Measurements from ENCODE around the gene ZNF410.
"Not testable (repeated sequence)": the region's sequence is repeated elsewhere in the genome, so short reads cannot be mapped to it uniquely, and the experiment has no call there.

The ZNF410 gene, protein sequence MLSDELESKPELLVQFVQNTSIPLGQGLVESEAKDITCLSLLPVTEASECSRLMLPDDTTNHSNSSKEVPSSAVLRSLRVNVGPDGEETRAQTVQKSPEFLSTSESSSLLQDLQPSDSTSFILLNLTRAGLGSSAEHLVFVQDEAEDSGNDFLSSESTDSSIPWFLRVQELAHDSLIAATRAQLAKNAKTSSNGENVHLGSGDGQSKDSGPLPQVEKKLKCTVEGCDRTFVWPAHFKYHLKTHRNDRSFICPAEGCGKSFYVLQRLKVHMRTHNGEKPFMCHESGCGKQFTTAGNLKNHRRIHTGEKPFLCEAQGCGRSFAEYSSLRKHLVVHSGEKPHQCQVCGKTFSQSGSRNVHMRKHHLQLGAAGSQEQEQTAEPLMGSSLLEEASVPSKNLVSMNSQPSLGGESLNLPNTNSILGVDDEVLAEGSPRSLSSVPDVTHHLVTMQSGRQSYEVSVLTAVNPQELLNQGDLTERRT

DNA sequence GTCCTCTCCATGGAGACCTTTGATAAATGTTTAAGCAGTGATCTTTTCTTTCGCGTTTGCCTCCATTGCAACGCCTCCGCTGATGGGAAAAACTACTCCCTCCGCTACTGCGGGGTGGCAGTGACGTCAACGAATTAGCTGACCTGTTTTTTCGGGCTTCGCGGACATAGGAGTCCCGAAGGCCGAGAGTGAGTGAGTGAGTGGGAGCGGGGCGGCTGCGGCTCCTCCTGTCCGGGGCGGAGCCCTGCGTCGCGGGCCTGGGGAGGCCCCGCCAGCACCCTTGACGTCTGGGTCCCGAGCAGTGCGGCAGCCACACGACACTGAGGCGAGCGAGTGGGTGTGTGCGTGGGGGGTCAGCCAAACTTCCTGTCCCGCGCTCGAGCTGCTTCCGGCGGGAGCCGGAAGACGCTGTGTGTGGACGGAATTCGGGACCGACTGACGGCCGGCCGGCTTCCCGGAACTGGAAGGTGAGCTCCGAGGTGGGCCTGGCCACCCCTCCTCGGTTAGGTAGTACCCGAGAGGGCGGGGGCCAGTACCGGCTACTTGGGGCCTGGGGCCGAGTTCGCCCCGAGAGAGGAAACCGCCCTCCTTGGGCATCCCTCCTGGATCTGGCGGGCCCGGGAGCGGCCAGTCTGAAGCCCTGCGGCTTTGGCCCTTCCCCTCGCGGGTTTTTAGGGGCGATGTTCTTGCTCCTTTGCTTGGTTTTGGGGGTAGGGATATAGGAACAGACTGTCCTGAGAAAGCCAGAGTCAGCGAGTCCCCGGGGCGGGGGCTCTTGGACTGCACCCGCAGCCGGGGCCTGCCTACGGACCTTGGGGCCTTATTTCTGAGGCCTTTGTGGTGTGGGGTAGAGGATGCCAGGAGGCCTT is at the start of gene ZNF410:
Gene ZNF410 (plus strand): TSS at position 411 of the 869 bp plus-strand sequence. CDS start 5,317 bp downstream, outside the sequence.
- H3K27ac ChIP-seq: peak within 1 kb of the TSS; percentile 85
- no peaks in the 10 kb centered on the region for H3K27me3 ChIP-seq
- peak within 1 kb of the TSS; percentile 82 for H3K4me2 ChIP-seq
- H3K4me1 ChIP-seq: peaks cover 39% of the 10 kb centered on the region
- no peak for TF ChIP-seq Cebpa-rat (IDR thresholded peaks at IDR 0.05)
- peaks cover 6% of the 10 kb centered on the region; the same call in 1 of the 2 replicates for H3K36me3 ChIP-seq
- peaks cover 49% of the 10 kb centered on the region for H4K20me1 ChIP-seq
- peak within 1 kb of the TSS; percentile 82 for H3K4me3 ChIP-seq
- peak within 1 kb of the TSS; percentile 88 for H3K9ac ChIP-seq
- H3K9me3 ChIP-seq: no peaks in the 10 kb centered on the region

DNA sequence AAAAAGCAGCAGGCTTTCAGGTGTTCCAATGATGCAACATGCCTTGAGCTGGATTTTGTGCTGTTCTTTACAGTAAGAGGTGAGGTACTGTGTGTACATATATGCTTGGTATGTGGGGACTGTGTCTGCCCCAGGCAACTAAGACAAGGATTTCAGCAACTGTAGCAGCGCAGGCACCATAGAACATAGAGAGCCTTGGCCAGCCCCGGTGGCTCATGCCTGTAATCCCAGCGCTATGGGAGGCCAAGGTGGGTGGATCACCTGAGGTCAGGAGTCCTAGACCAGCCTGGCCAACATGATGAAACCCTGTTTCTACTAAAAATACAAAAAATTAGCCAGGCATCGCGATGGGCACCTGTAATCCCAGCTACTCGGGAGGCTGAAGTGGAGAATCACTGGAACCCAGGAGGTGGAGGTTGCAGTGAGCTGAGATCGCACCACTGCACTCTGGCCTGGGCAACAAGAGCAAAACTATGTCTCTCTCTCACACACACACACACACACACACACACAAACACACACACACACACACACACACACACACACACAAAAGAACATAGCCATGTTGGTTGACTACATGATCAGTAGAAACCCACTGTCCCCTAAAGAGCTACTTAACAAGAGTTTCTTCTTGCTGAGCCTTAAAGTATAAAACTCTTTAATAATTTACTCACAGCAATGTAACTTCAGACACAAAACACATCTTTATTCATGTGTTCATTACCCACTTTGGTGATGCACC is 48.2 kb upstream of the ZNF410 start:
- not testable (repeated sequence) for H4K20me1 ChIP-seq, H3K27ac ChIP-seq, H3K36me3 ChIP-seq, H3K4me2 ChIP-seq, H3K27me3 ChIP-seq, H3K4me1 ChIP-seq, H3K9me3 ChIP-seq, H3K4me3 ChIP-seq, H3K9ac ChIP-seq

DNA sequence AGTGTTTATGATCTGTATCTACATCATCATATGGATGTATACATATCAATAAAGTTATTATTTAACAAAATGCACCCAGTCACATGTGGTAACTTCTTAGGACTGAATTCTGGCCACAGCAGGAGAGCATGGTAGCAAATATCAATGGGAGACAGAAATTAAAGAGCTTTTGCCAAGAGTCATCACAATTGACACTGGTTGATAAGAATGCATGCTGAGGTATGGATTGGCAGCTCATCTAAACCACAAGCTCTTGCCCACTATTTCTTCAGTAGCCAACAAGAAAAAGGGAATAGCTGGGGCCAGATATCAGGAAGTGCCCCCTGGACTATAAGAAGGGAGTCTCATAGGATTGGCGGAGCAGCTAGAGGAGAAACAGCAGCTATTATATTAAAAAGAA is 44.5 kb upstream of the ZNF410 start:
- no peak for TF ChIP-seq Cebpa-rat (IDR thresholded peaks at IDR 0.05)
- Histone ChIP-seq H3K27me3 (no peaks in the 10 kb centered on the region), H3K4me1 (no peaks in the 10 kb centered on the region), H3K4me2 (no peak overlapping the region), H3K4me3 (no peak overlapping the region), H3K27ac (no peak overlapping the region), H3K9me3 (0 out of 2 replicates have a peak, but pooled peaks cover 5% of the 10 kb centered on the region), H3K9ac (no peak overlapping the region), H3K36me3 (no peaks in the 10 kb centered on the region), H4K20me1 (no peaks in the 10 kb centered on the region)

DNA sequence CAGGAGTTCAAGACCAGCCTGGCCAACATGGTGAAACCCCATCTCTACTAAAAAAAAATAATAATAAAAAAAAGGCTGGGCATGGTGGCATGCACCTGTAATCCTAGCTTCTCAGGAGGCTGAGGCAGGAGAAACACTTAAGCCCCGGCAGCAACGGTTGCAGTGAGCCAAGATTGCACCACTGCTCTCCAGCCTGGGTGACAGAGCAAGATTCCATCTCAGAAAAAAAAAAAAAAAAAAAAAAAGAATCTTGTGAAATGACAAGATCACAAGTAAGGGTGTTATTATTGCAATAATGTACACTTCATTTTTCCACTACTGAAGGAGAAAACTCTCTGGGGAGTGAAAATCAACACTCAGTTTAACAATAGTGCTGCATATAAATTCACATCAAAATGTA is 43.8 kb upstream of the ZNF410 start:
- no peak for TF ChIP-seq Cebpa-rat (IDR thresholded peaks at IDR 0.05)

DNA sequence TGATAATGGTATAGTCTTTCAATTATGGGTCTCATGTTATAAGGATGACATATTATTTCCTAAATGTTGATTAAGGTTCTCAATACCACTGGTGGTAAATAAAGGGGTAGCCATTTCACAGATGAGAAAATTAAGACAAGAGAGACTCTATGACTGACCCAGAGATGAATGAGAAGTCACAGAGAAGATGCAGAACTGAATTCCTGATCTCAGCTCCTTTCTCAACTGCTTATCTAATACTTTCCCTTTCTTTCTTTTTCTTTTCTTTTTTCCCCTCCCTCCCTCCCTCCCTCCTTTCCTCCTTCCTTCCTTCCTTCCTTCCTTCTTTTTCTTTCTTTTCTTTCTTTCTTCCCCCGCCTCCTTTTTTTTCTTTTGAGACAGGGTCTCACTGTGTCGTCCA is 43.4 kb upstream of the ZNF410 start:
- Histone ChIP-seq H3K36me3 (no peaks in the 10 kb centered on the region), H3K9ac (no peak overlapping the region), H3K27me3 (no peaks in the 10 kb centered on the region), H3K9me3 (0 out of 2 replicates have a peak, but pooled peaks cover 5% of the 10 kb centered on the region), H3K4me1 (no peaks in the 10 kb centered on the region), H3K4me3 (no peak overlapping the region), H3K27ac (no peak overlapping the region), H4K20me1 (no peaks in the 10 kb centered on the region), H3K4me2 (no peak overlapping the region)
- no peak for TF ChIP-seq Cebpa-rat (IDR thresholded peaks at IDR 0.05)

More for the DNA sequence above, 43.8 kb upstream of the ZNF410 start:
- H4K20me1 ChIP-seq: no peaks in the 10 kb centered on the region
- no peak overlapping the region for H3K9ac ChIP-seq
- no peak overlapping the region for H3K4me2 ChIP-seq
- 0 out of 2 replicates have a peak, but pooled peaks cover 5% of the 10 kb centered on the region for H3K9me3 ChIP-seq
- no peaks in the 10 kb centered on the region for H3K4me1 ChIP-seq
- no peak overlapping the region for H3K4me3 ChIP-seq
- no peaks in the 10 kb centered on the region for H3K36me3 ChIP-seq
- H3K27ac ChIP-seq: no peak overlapping the region
- H3K27me3 ChIP-seq: no peaks in the 10 kb centered on the region

DNA sequence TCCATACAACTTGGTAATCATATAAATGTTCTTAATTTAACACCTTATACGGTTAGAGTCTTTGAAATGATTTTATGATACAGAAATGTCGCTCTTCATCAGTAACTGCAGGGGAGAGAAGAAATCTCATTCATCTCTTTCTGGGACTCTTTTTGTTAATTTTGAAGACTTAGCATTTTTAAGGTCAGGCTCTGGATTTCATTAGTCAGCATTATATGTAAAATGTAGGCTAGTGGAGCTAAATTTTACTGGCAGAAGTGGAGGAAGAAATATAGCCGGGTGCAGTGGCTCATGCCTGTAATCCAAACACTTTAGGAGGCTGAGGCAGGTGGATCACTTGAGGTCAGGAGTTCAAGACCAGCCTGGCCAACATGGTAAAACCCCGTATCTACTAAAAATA is 39.7 kb upstream of the ZNF410 start:
- Histone ChIP-seq H3K27ac (no peak overlapping the region), H3K27me3 (no peaks in the 10 kb centered on the region; the same call in 1 of the 2 replicates), H3K36me3 (no peaks in the 10 kb centered on the region), H3K4me1 (peaks cover 6% of the 10 kb centered on the region), H3K9ac (no peak overlapping the region), H3K9me3 (0 out of 2 replicates have a peak, but pooled peaks cover 5% of the 10 kb centered on the region), H3K4me2 (no peak overlapping the region), H4K20me1 (no peaks in the 10 kb centered on the region), H3K4me3 (no peak overlapping the region)
- no peak for TF ChIP-seq Cebpa-rat (IDR thresholded peaks at IDR 0.05)

DNA sequence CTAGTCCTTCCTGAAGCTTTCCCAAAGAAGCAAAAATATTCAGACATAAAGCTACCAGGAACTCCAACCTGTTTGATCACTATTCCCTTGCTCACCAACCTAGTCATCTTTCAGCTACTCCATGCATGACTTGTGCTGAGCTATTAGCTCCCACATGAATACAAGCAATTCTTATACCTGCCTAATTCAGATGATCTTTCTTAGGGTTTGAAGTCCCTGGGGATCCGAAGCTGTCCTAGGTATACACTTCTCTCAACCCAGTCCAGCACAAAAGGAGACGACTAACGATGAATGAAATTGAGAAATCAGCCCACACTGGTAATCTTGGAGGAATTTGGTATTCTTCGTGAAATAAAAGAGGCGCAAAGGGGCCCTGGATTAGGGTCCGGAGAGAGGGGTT is 35.7 kb upstream of the ZNF410 start:
- peaks cover 16% of the 10 kb centered on the region for H3K4me1 ChIP-seq
- H3K27ac ChIP-seq: no peak overlapping the region
- no peaks in the 10 kb centered on the region; the same call in 1 of the 2 replicates for H3K27me3 ChIP-seq
- peak overlapping the region; percentile 86 for H3K4me2 ChIP-seq
- 0 out of 2 replicates have a peak, but pooled peaks cover 2% of the 10 kb centered on the region for H3K9me3 ChIP-seq
- H3K9ac ChIP-seq: no peak overlapping the region; the same call in 1 of the 2 replicates
- no peak for TF ChIP-seq Cebpa-rat (IDR thresholded peaks at IDR 0.05)
- peak overlapping the region; percentile 71; the same call in 1 of the 2 replicates for H3K4me3 ChIP-seq
- no peaks in the 10 kb centered on the region for H4K20me1 ChIP-seq
- H3K36me3 ChIP-seq: no peaks in the 10 kb centered on the region

DNA sequence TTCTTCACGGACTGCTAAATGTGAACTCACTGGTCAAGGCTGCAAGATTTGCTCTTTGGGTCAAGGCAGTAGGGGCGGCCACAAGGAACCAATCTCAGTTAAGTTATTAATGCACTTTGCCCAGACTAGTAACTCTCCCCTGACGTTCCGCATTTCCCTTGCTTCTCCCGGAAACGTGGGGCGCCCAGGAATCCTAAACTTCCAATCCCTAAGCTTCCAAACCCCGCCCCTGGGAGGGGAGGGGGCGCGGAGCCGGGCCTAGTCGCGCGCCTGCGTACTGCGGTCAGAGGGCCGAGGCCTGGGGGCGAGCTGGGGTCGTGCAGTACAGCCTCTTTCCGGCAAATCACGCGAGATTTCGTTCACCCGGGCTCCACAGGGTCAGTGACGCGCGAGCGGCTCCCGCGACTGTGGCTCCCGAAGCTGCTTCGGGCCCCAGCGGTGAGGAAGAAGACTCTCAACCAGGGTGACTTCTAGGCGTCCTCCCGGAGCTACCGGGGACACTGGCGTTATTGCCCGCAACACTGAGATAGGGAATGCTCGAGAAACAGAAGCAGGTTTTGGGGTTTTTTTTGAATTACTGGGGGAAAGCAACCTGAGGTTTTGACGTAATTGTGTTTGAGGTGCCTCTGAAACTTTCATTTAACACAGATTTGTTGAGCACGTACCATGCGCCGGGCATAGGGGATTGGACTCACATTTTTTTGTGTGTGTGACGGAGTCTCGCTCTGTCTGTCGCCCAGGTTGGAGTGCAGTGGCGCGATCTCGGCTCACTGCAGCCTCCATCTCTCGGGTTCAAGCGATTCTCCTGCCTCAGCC is 34.9 kb upstream of the ZNF410 start, which contains the start of gene PTGR2:
Gene PTGR2 (plus strand): TSS at position 265 of the 816 bp plus-strand sequence. CDS start 7,032 bp downstream, outside the sequence.
- H3K9ac ChIP-seq: peak within 1 kb of the TSS; percentile 84
- no peaks in the 10 kb centered on the region for H4K20me1 ChIP-seq
- no peaks in the 10 kb centered on the region for H3K36me3 ChIP-seq
- H3K4me2 ChIP-seq: peak within 1 kb of the TSS; percentile 86
- peak within 1 kb of the TSS; percentile 71 for H3K4me3 ChIP-seq
- H3K27me3 ChIP-seq: no peaks in the 10 kb centered on the region; the same call in 1 of the 2 replicates
- no peaks in the 10 kb centered on the region for H3K9me3 ChIP-seq
- TF ChIP-seq Cebpa-rat (IDR thresholded peaks at IDR 0.05): no peak
- peak within 1 kb of the TSS; percentile 88 for H3K27ac ChIP-seq
- peaks cover 16% of the 10 kb centered on the region for H3K4me1 ChIP-seq

All from BLaER1 (cell line).